OCI-LY7 (cell line): Measurements from ENCODE around the gene CAPZB. TPM values are rescaled to one million over a fixed set of nuclear protein-coding genes. Genes with fewer than 3 reads are reported as not detected.

Experiments
- BruUV-seq: library from RNA; stranded (reverse); fragments of 400-500 nt; replicated peaks from 2 replicates; lab custom pipeline; 2021; lab: Mats Ljungman, UMichigan
- CTCF ChIA-PET: fragments of 300-600 bp; sonication (Branson Sonifier 250); formaldehyde crosslinking; loops from one replicate; lab custom pipeline; 2022; ENCODE audit warnings: antibody characterized with exemption; ENCODE audit not compliant: unreplicated experiment; lab: Charles Lee
- POLR2A ChIA-PET: fragments of 300-600 bp; sonication (Branson Sonifier 250); formaldehyde crosslinking; loops from one replicate; lab custom pipeline; 2022; ENCODE audit warnings: antibody characterized with exemption; lab: Charles Lee
- DNase-seq: peaks from one replicate; pipeline ENCODE4 v3.0.0-alpha.2; 2015; ENCODE audit warnings: low spot score
- H2AFZ ChIP-seq: fragments of 200-600 bp; sonication (generic), shearing (Covaris generic); 2 replicates; pipeline ENCODE4 v1.6.1; 2014; ENCODE audit warnings: mild to moderate bottlenecking, antibody characterized with exemption, low read length, moderate library complexity
- H3K27ac ChIP-seq: fragments of 200-600 bp; sonication (generic); 2 replicates; pipeline ENCODE4 v1.5.1; 2014; ENCODE audit warnings: mixed run types, low read depth, mild to moderate bottlenecking, moderate library complexity, low read length, inconsistent platforms; ENCODE audit not compliant: poor library complexity, severe bottlenecking
- H3K36me3 ChIP-seq: fragments of 200-600 bp; sonication (generic); 2 replicates; pipeline ENCODE4 v1.6.1; 2014; ENCODE audit warnings: mild to moderate bottlenecking, antibody characterized with exemption, low read length, moderate library complexity, mixed read lengths; ENCODE audit not compliant: insufficient read depth
- H3K4me1 ChIP-seq: fragments of 200-600 bp; sonication (generic); 2 replicates; pipeline ENCODE4 v1.5.1; 2014; ENCODE audit warnings: mild to moderate bottlenecking, low read length; ENCODE audit not compliant: insufficient read depth, poor library complexity, severe bottlenecking
- H3K4me2 ChIP-seq: fragments of 200-600 bp; sonication (generic); 2 replicates; pipeline ENCODE4 v1.6.1; 2014; ENCODE audit warnings: mild to moderate bottlenecking, low read length
- H3K4me3 ChIP-seq: fragments of 200-600 bp; sonication (generic); 2 replicates; pipeline ENCODE4 v1.5.1; 2014; ENCODE audit warnings: mild to moderate bottlenecking, low read depth, low read length; ENCODE audit not compliant: poor library complexity, severe bottlenecking
- H3K79me2 ChIP-seq: fragments of 200-600 bp; sonication (generic); 2 replicates; pipeline ENCODE4 v1.6.1; 2016; ENCODE audit warnings: low read depth, mild to moderate bottlenecking, low read length, moderate library complexity, mixed read lengths; ENCODE audit not compliant: insufficient read depth
- H3K9me2 ChIP-seq: fragments of 200-600 bp; sonication (generic); 2 replicates; pipeline ENCODE4 v1.6.1; 2016; ENCODE audit warnings: mild to moderate bottlenecking, low read length, mixed read lengths; ENCODE audit not compliant: insufficient read depth
- H3K9me3 ChIP-seq: fragments of 200-600 bp; sonication (generic); 2 replicates; pipeline ENCODE4 v1.6.1; 2014; ENCODE audit warnings: mild to moderate bottlenecking, mixed run types, low read length, mixed read lengths
- H4K20me1 ChIP-seq: fragments of 200-600 bp; sonication (generic); 2 replicates; pipeline ENCODE4 v1.6.1; 2014; ENCODE audit warnings: mild to moderate bottlenecking, antibody characterized with exemption, low read length, moderate library complexity, mixed read lengths; ENCODE audit not compliant: insufficient read depth
- CTCF ChIP-seq: fragments of 200-600 bp; sonication (generic); conservative IDR thresholded peaks from 2 replicates; pipeline ENCODE4 v1.5.1; 2014; ENCODE audit warnings: mild to moderate bottlenecking, antibody characterized with exemption, low read length, moderate library complexity, mixed read lengths
- EZH2phosphoT487 ChIP-seq: fragments of 200-600 bp; sonication (generic); IDR thresholded peaks from 2 replicates; pipeline ENCODE4 v1.6.1; 2018; ENCODE audit warnings: low read depth, borderline replicate concordance, mild to moderate bottlenecking, mixed run types, antibody characterized with exemption, low read length, moderate library complexity, mixed read lengths
- intact Hi-C: fragments of 100-400 bp; cut with micrococcal nuclease; formaldehyde crosslinking; loops from one replicate; pipeline ENCODE4 v1.10.0; 2022; ENCODE audit not compliant: unreplicated experiment
- total RNA-seq, 2 experiments: library from RNA; depleted of rRNA in 1 of 2; stranded (reverse); fragments of >200 nt in 1 of 2; shearing (Covaris generic) in 1 of 2; gene quantifications; 2 replicates each; pipeline ENCODE4 v1.2.3, GENCODE V29; 2014 to 2022

CAPZB gene
- total RNA-seq, 2 experiments from 2014 or later: 61.3 to 187 TPM

- H4K20me1 ChIP-seq: no peaks in the 10 kb centered on the region
- ChIA-PET CTCF (no interaction called here), POLR2A (no interaction called here)
- H3K36me3 ChIP-seq: no peaks in the 10 kb centered on the region
- intact Hi-C loops: no loop called here
- BruUV-seq: no TSS peak
- H3K9me3 ChIP-seq: peaks cover 4% of the 10 kb centered on the region; the same call in 1 of the 2 replicates
- no peak overlapping the region for H3K4me3 ChIP-seq
- no peak for TF ChIP-seq EZH2phosphoT487
- TF ChIP-seq CTCF: no peak
- DNase-seq: no peak
- no peak overlapping the region for H3K27ac ChIP-seq
- no peaks in the 10 kb centered on the region for H3K4me1 ChIP-seq
- no peaks in the 10 kb centered on the region for H3K9me2 ChIP-seq
- no peak overlapping the region for H2AFZ ChIP-seq
- no peaks in the 10 kb centered on the region for H3K79me2 ChIP-seq
- H3K4me2 ChIP-seq: no peak overlapping the region
These were observed 48.3 kb upstream of the CAPZB start for GRCh38 chr1:19533626-19534025.

- H2AFZ ChIP-seq: no peak overlapping the region
- no peaks in the 10 kb centered on the region for H3K9me2 ChIP-seq
- no peak overlapping the region for H3K4me3 ChIP-seq
- DNase-seq: no peak
- no TSS peak for BruUV-seq
- H3K4me1 ChIP-seq: no peaks in the 10 kb centered on the region
- H3K4me2 ChIP-seq: no peak overlapping the region
- H3K79me2 ChIP-seq: no peaks in the 10 kb centered on the region
- intact Hi-C loops: no loop called here
- TF ChIP-seq EZH2phosphoT487 (no peak), CTCF (no peak)
- POLR2A ChIA-PET: no interaction called here
- H3K36me3 ChIP-seq: no peaks in the 10 kb centered on the region
- CTCF ChIA-PET: no interaction called here
- H3K27ac ChIP-seq: no peak overlapping the region
- H3K9me3 ChIP-seq: peaks cover 4% of the 10 kb centered on the region; the same call in 1 of the 2 replicates
- H4K20me1 ChIP-seq: no peaks in the 10 kb centered on the region
These were observed 47.2 kb upstream of the CAPZB start for GRCh38 chr1:19532519-19532918.

GRCh38 chr1:19529664-19530063 lies 44.3 kb upstream of the CAPZB start:
- Histone ChIP-seq H3K79me2 (no peaks in the 10 kb centered on the region), H3K27ac (no peak overlapping the region), H2AFZ (no peak overlapping the region), H3K36me3 (no peaks in the 10 kb centered on the region), H3K9me3 (no peaks in the 10 kb centered on the region), H3K9me2 (no peaks in the 10 kb centered on the region), H3K4me1 (no peaks in the 10 kb centered on the region), H3K4me3 (no peak overlapping the region), H4K20me1 (no peaks in the 10 kb centered on the region), H3K4me2 (no peak overlapping the region)
- CTCF ChIA-PET: no interaction called here
- TF ChIP-seq CTCF (no peak), EZH2phosphoT487 (no peak)
- POLR2A ChIA-PET: interaction anchor here (0.6 kb wide), 1 partner anchor 161 kb away, joined by 3 read pairs; no protein-coding TSS in a partner anchor
- intact Hi-C loops: no loop called here
- DNase-seq: no peak
- no TSS peak for BruUV-seq
